OCI-LY7 (cell line): ENCODE measurements around the gene NPDC1.

Source experiments
- EZH2phosphoT487 ChIP-seq: fragments of 200-600 bp; sonication (generic); IDR thresholded peaks from 2 replicates; pipeline ENCODE4 v1.6.1; 2018; ENCODE audit warnings: low read depth, borderline replicate concordance, mild to moderate bottlenecking, mixed run types, antibody characterized with exemption, low read length, moderate library complexity, mixed read lengths
- TF ChIP-seq, protein P1 (sequence below): fragments of 200-600 bp; sonication (generic); conservative IDR thresholded peaks from 2 replicates; pipeline ENCODE4 v1.5.1; 2014; ENCODE audit warnings: mild to moderate bottlenecking, antibody characterized with exemption, low read length, moderate library complexity, mixed read lengths

DNA sequence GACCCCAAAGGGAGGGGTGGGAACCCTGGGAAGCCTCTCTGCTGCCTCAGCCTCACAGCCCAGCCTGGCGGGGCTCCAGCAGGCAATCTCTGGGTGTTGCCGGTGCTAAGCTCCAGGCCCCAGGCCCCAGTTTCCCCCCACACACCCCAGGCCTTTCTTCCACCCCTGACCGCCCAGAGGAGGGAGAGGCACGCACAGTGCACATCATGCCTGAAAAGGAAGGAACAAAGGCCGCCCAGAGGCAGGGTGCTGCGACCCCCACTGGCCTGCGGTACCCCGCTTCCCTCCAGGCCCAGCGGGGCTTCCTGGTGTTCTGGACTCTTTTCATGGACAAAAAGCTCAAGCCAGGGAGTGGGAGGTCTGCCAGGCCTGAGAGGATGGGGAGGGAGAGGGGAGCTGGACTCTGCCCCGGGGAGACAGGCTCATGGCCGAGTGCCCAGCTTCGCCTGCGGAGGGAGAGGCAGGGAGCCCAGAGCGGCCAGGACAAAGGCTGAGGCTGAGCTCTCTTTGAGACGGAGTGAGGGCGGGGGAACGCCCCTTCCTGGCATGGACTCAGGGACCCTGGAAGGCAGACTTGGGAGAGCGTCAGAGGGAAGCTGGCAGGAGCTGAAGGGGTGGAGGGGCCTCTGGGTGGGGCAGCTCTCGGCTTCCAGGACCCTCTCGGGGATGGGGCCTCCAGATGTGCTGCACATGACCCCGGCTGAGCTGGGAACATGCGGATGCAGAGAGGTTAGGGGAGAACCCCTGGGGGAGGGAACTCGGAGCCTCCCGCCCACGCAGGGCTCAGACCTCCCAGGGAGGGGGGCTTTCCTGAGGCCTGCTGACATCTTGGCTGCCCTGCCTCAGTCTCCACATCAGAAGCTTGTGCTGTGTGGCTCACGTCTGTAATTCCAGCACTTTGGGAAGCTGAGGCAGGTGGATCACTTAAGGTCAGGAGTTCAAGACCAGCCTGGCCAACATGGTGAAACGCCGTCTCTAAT is 9.7 kb upstream of the NPDC1 start:
- TF ChIP-seq, protein P1, sequence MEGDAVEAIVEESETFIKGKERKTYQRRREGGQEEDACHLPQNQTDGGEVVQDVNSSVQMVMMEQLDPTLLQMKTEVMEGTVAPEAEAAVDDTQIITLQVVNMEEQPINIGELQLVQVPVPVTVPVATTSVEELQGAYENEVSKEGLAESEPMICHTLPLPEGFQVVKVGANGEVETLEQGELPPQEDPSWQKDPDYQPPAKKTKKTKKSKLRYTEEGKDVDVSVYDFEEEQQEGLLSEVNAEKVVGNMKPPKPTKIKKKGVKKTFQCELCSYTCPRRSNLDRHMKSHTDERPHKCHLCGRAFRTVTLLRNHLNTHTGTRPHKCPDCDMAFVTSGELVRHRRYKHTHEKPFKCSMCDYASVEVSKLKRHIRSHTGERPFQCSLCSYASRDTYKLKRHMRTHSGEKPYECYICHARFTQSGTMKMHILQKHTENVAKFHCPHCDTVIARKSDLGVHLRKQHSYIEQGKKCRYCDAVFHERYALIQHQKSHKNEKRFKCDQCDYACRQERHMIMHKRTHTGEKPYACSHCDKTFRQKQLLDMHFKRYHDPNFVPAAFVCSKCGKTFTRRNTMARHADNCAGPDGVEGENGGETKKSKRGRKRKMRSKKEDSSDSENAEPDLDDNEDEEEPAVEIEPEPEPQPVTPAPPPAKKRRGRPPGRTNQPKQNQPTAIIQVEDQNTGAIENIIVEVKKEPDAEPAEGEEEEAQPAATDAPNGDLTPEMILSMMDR, result no peak
- no peak for TF ChIP-seq EZH2phosphoT487
